GM21447 (cell line): ENCODE results near the gene SHROOM3.

Source experiments
- ATAC-seq: cut with Tn5 transposase; IDR thresholded peaks from one replicate; pipeline ENCODE4 v1.9.1; 2021; ENCODE audit not compliant: unreplicated experiment

The SHROOM3 gene

GRCh38 chr4:76616526-76616925 lies 181.5 kb downstream of the SHROOM3 start:
- ATAC-seq: no peak

DNA sequence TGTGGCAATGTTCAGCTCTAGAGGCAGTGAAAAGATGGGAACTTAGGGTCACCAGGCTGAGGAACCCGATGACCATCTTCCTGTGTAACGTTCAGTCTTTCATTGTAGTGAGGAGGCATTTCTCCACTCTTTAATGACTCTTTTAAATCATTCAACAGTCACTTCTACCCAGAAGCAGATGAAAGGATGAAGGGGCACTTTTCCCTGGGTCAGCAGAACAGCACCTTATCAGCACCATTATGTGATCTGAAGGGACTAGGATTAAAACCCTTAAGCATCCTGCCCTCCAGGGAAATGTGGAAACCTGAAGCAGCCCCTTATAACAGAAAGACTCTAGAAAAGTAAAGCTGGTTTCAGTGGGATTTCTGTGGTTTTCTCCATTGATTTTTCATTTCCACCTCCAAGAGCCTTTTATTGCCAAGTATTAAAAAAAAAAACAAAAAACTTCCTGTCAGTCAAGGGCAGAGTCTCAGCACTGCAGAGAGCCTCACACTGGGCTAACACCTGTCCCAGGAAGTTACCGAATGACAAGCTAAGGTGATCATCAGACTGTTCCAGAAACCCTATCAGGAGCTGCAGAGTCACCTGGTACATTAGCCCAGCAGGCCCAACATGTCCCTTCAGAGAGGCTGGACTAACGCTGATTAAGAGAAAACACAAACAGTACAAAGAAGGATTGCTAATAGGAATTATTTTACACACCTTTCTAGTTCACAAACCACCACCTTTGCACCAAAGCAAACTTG lies 185.9 kb downstream of the SHROOM3 start:
- no peak for ATAC-seq

DNA sequence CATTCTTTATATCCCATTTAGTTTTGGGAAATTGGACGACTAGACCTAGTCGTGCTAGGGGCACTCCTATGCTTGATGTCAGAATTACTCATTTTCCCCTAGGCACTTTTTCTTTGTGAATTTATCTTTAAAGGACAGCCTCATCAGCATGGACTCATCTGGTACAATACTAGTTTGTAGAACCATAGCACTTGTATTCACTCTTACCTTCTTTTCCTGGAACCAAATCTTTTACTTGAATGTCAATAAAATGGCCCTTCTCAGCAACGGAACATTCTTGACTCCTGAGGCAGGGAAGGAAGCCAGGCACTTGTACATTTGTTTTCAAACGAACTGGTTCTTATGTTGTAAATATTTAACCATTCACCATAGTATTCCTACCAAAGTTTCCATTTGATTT lies 187.1 kb downstream of the SHROOM3 start:
- ATAC-seq: no peak

DNA sequence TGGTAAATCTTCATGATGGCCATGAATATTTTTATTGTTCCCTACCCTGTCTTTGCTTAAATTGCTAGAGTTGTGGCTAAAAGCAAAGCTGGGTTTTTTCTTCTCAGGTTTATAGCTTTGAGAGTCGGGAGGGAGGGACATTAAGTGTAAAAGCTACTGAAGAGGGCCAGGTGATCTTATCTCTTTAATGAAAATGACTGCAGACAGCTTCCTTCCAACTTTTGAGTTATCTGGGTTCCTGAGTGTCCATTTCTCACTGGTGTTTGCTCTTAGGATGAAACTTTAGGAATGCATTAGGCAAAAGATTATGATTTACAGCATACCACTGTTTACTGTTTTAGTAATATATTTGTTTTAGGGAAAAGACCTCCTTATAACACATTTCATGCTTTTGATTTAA lies 187.7 kb downstream of the SHROOM3 start:
- ATAC-seq: no peak

DNA sequence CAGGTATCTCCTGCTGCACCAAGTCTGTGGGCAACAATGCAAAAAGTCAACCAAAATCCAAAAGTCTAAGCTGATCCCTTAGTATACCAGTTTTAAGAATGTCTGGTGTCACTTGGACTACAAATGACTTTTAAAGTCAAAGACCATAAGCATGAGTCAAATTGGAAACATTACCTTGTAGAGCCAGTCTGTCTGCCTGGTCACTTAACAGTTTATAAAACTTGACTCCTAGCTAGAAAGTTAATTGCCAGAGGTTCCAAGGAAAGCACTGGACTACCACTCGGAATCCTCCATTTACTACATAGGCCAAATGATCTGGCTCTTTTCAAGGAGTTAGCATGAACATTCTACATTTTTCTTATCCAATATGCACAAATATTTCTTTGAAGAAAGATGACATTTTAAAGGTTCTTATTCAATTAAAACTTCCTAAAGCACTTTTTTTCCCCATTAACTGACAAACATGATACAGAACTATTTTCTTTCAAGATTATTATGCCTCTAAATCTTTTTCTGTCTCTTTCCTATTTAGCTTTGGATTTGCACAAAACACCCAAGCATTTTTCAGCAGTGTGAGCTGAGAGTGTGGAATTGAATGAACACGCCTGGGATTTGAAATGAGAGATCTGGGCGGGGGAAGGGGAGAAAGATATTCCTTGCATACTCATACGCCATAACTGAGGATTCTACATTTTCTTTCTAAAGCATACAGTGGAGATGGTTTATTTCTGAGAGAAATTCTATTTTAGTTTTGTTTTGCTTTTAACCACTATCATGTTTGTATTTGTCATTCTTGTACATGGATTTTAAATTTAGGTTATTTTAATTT lies 188.4 kb downstream of the SHROOM3 start:
- ATAC-seq: no peak

DNA sequence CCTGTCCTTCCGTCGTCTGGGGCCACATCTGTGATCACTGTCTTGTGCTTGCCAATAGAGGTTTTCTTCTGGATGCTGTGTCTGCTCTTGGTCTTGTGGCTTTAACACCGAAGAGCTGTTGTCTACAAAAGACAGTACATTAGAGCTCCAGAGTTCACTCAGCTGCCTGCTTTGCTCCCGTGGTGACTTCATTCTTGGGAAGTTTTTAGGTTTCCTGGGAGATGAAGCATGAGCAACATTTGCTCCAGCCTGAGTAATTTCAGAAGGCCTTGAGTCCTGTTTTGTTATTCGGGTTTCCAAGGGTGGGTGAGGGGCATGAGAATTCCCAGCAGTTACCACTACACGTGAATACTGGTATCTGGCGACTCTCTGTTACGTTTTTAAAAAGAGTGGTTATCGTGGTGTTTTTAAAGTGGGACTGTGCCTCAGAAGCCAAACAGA lies 189.2 kb downstream of the SHROOM3 start:
- no peak for ATAC-seq

DNA sequence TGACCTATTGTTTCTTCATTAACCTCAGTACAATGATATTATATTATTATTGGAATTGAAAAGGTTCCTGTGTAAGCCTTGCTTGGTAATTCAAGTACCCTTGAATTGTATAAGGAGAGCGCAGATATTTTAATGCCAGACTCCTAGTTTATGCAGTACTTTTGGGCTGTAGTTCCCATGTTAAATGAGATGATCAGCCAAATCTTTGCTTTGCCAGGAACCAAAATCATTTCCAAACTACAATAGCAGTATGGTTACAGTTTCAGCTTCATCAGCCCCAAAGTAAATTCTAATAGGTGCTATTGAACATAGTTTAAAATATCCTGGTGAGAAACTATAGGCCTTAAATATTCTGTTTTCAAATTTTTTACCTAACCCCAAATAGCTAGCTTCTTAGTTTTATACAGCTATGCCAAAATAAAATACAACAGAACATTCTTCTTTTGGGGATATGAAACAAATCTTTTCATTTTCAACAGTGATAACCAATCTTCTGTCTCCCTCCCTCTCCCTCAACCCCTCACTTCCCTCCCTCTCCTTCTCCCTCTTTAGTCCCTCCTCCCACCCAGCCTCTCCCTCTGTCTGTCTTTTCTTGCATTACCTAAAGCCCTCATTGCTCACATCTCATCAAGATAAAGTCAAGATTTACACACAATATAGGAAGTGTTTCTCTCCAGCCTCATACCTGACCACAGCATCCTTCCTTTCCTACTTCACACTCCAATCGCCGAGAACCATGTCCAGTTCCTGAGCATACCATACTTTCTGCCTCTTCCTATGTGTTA lies 190.1 kb downstream of the SHROOM3 start:
- no peak for ATAC-seq

- no peak for ATAC-seq
Observed at GRCh38 chr4:76626686-76627465, 191.8 kb downstream of the SHROOM3 start.

GRCh38 chr4:76628251-76628650 lies 193.2 kb downstream of the SHROOM3 start:
- ATAC-seq: no peak

GRCh38 chr4:76630741-76631140 lies 195.7 kb downstream of the SHROOM3 start:
- no peak for ATAC-seq

DNA sequence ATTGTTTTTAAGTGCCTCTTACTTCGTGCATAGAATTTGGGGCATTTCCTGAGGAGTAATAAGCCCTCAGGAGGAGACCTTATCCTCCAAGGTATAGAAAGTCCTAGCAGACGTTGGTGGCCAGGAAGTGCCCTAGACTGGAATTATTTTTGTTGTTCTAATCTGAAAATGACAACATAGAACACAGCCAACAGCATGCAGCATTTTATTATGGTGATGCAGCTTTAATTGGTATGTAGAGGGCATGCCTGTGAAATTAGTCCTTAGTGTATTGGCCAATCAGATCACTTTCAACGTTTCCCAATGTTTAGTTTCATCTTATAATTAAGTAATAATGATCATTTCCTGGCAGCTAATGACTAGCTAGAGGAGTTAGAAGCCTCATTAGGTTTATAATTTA lies 199.2 kb downstream of the SHROOM3 start:
- ATAC-seq: no peak

GRCh38 chr4:76637712-76638361 lies 202.8 kb downstream of the SHROOM3 start:
- ATAC-seq: no peak

DNA sequence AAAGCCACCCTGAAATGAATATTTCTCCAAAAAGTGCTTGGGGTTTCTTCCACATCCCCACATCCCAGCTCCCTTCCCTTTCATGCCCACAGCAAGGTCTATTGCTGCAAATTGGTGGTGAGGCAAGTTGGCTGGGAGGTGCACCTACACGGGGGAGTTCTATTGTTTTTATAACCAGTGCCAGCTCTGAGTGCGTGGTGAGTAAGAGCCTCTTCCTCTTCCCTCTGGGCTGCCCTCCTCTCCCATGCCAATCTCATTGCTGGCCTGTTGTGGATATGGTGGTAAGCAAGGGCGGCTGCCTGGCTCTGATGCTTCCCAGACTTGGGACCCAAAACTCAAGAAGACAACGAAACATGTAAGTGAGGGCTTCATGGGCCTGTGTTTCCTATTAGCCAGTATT lies 204.3 kb downstream of the SHROOM3 start:
- ATAC-seq: no peak

- ATAC-seq: no peak
Observed at GRCh38 chr4:76640353-76640910, 205.4 kb downstream of the SHROOM3 start.

- ATAC-seq: no peak
Observed at GRCh38 chr4:76641351-76641750, 206.3 kb downstream of the SHROOM3 start.

GRCh38 chr4:76641758-76642157 lies 206.7 kb downstream of the SHROOM3 start:
- no peak for ATAC-seq

GRCh38 chr4:76644831-76645485 lies 209.9 kb downstream of the SHROOM3 start:
- ATAC-seq: no peak

DNA sequence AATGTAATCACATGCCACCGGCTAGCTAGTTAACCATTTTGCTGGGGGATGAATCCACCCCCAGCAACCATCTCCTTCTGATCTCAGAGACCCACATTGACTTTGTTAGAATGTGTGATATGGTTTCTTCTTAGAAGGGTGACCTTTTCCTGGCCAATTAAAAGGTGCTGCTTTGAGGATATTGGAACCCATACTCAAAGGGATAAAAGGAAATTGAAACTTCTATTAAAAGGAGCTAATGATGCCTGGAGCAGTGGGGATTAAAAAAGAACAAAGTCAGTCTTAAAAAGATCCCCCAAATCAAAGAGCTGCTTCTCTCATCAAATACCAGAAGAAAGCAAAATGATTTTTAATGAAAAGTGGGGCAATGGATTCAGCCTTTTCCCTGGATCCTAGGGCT lies 214.1 kb downstream of the SHROOM3 start:
- no peak for ATAC-seq

DNA sequence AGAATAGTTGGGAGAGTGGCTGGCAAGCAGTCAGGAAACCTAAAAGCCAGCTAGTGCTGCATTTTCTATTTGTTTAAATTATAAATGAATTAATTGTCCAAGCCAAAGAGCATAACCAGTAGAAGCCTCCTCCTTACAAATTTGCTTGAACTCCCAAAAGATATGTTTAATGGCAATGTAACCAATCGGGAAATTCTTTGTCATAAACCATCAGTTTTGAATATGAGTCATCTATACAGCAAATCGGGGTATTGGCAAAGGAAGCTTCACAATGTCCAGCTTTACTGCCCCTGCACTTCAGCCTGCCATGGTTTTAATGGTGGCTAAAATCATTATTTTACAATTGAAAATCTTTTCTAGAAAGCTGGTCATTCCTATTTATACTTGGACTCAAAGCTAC lies 216.6 kb downstream of the SHROOM3 start:
- no peak for ATAC-seq
